Liver (tissue), 3 donors: ENCODE data around the gene SREBF1.

ENCODE experiments used
- CTCF ChIP-seq: fragments of 150-350 bp; IDR thresholded peaks from 2 replicates; pipeline ENCODE4 v1.5.1; 2017; ENCODE audit warnings: improper control_type of control experiment, low read depth, low read length; ENCODE audit not compliant: missing input control
- RAD21 ChIP-seq, 2 donors: IDR thresholded peaks; 2 replicates each; pipeline ENCODE4 v1.6.1; 2016; ENCODE audit warnings: antibody characterized with exemption in 2 of 2, mild to moderate bottlenecking in 2 of 2
- donor health status: healthy.
- donor health status: healthy.

GRCh38 chr17:17772231-17772630 lies 64.6 kb downstream of the SREBF1 start:
- TF ChIP-seq CTCF = no peak
- no peak for TF ChIP-seq RAD21 (IDR thresholded peaks at IDR 0.05)
